HUES48 (cell line): ENCODE measurements around the gene CALY.
"Not testable (repeated sequence)": the region's sequence is repeated elsewhere in the genome, so short reads cannot be mapped to it uniquely, and the experiment has no call there.

ENCODE experiments used
- H3K27ac ChIP-seq: one replicate; pipeline ENCODE4 v1.7.0; 2013; ENCODE audit warnings: low read depth, low read length, inconsistent platforms
- H3K27me3 ChIP-seq: 2 replicates; pipeline ENCODE4 v1.6.1; 2013; ENCODE audit warnings: mild to moderate bottlenecking, low read length; ENCODE audit not compliant: control insufficient read depth, insufficient read depth
- H3K36me3 ChIP-seq: 2 replicates; pipeline ENCODE4 v1.6.1; 2013; ENCODE audit warnings: low read length; ENCODE audit not compliant: control insufficient read depth, insufficient read depth
- H3K4me1 ChIP-seq: 2 replicates; pipeline ENCODE4 v1.6.1; 2013; ENCODE audit warnings: mild to moderate bottlenecking, low read length; ENCODE audit not compliant: control insufficient read depth, insufficient read depth
- H3K4me3 ChIP-seq: 2 replicates; pipeline ENCODE4 v1.5.1; 2013; ENCODE audit warnings: mild to moderate bottlenecking, low read depth, low read length
- H3K9ac ChIP-seq: 2 replicates; pipeline ENCODE4 v1.6.1; 2013; ENCODE audit warnings: mild to moderate bottlenecking, low read depth, low read length, moderate library complexity
- H3K9me3 ChIP-seq: 2 replicates; pipeline ENCODE4 v1.6.1; 2013; ENCODE audit warnings: low read length; ENCODE audit not compliant: control insufficient read depth, insufficient read depth

The CALY gene

GRCh38 chr10:133327651-133328357, 8.9 kb downstream of the CALY start:
- no peak overlapping the region for H3K9ac ChIP-seq
- no peak overlapping the region for H3K27ac ChIP-seq
- no peaks in the 10 kb centered on the region for H3K9me3 ChIP-seq
- H3K4me3 ChIP-seq = no peak overlapping the region
- peaks cover 75% of the 10 kb centered on the region for H3K27me3 ChIP-seq
- no peaks in the 10 kb centered on the region for H3K36me3 ChIP-seq
- peaks cover 15% of the 10 kb centered on the region for H3K4me1 ChIP-seq

- peaks cover 15% of the 10 kb centered on the region for H3K4me1 ChIP-seq
- H3K36me3 ChIP-seq = no peaks in the 10 kb centered on the region
- H3K9me3 ChIP-seq = no peaks in the 10 kb centered on the region
- no peak overlapping the region for H3K27ac ChIP-seq
- H3K27me3 ChIP-seq = peaks cover 67% of the 10 kb centered on the region
- no peak overlapping the region for H3K9ac ChIP-seq
- H3K4me3 ChIP-seq = no peak overlapping the region
Observed at GRCh38 chr10:133326745-133327650, 9.7 kb downstream of the CALY start.

- Histone ChIP-seq H3K9ac (no peak overlapping the region), H3K4me1 (peaks cover 15% of the 10 kb centered on the region), H3K27me3 (peaks cover 59% of the 10 kb centered on the region), H3K27ac (no peak overlapping the region), H3K36me3 (no peaks in the 10 kb centered on the region), H3K9me3 (no peaks in the 10 kb centered on the region), H3K4me3 (peak overlapping the region; percentile 60)
Observed at GRCh38 chr10:133326223-133326551, 10.5 kb downstream of the CALY start.

DNA sequence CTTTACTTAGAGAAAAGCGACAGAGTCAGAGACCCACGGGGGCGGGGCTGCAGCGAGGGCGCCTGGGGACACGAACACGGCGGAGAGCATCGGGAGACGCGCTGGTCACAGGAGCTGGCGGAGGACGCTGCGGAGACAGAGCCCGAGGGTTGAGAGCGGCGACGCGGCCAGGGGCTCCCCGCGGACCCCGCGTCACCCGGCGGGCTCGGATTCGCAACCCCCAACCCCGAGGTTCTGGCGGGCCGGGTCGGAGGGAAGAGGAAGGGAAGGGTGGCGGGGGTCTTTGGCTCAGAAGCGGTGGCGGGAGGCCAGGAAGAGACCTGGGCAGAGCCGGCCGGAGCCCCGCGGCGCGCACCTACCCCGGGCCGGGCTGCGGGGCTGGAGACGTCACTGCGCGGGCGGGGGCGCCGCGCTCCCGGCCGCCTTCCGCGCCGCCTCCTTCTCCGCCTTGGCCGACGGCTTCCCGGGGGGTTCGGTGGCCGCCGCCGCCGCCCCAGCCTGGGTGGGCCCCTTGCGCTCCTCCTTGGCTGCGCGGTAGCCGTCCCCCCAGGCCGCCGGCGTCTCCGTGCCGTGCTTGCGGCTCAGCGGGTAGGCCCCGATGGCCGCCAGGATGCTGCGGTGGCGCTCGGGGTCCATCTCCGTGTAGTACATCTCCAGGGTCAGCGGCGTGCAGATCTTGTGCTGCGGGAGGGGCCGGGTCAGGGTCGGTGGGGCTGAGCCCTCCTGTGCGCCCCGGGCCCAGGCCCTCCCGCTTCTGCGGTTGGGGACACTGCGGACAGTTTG, 11.1 kb downstream of the CALY start:
- Histone ChIP-seq H3K27me3 (peaks cover 54% of the 10 kb centered on the region), H3K9ac (no peak overlapping the region), H3K4me1 (peaks cover 15% of the 10 kb centered on the region), H3K9me3 (no peaks in the 10 kb centered on the region), H3K27ac (no peak overlapping the region), H3K4me3 (peak overlapping the region; percentile 60), H3K36me3 (no peaks in the 10 kb centered on the region)

- peak overlapping the region; percentile 60 for H3K4me3 ChIP-seq
- H3K9ac ChIP-seq = no peak overlapping the region
- no peaks in the 10 kb centered on the region for H3K9me3 ChIP-seq
- no peak overlapping the region for H3K27ac ChIP-seq
- H3K36me3 ChIP-seq = no peaks in the 10 kb centered on the region
- H3K4me1 ChIP-seq = peaks cover 15% of the 10 kb centered on the region
- H3K27me3 ChIP-seq = peaks cover 51% of the 10 kb centered on the region
Observed at GRCh38 chr10:133324857-133325260, 11.8 kb downstream of the CALY start.

DNA sequence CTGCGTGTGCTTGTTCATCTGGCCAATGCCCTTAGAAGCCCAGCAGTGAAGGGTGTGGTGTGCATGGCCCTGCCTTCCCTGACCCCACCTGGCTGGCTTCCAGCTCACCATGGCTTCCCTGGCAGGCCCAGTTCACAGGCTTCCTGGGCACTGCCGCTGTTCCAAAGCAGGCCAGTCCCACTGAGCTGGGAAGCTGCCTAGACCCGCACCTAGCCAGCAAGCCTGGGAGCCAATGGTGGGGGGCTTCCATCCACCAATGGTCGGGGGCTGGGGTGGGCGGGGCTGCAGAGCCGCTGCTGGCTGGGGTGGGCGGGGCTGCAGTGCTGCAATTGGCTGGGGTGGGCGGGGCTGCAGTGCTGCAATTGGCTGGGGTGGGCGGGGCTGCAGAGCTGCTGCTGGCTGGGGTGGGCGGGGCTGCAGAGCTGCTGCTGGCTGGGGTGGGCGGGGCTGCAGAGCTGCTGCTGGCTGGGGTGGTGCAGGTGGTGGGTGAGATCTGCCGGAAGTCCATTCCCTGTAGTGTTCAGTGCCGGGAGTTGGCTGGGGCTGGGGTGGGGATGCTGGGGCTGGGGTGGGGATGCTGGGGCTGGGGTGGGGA, 12.4 kb downstream of the CALY start:
- H3K36me3 ChIP-seq = no peaks in the 10 kb centered on the region
- H3K27ac ChIP-seq = no peak overlapping the region
- H3K9me3 ChIP-seq = no peaks in the 10 kb centered on the region
- peaks cover 11% of the 10 kb centered on the region for H3K4me1 ChIP-seq
- H3K9ac ChIP-seq = no peak overlapping the region
- no peak overlapping the region for H3K4me3 ChIP-seq
- H3K27me3 ChIP-seq = peaks cover 50% of the 10 kb centered on the region

GRCh38 chr10:133322064-133322709, 14.5 kb downstream of the CALY start:
- not testable (repeated sequence) for H3K36me3 ChIP-seq, H3K4me3 ChIP-seq, H3K27ac ChIP-seq, H3K9me3 ChIP-seq, H3K4me1 ChIP-seq, H3K9ac ChIP-seq
- peaks cover 34% of the 10 kb centered on the region for H3K27me3 ChIP-seq

DNA sequence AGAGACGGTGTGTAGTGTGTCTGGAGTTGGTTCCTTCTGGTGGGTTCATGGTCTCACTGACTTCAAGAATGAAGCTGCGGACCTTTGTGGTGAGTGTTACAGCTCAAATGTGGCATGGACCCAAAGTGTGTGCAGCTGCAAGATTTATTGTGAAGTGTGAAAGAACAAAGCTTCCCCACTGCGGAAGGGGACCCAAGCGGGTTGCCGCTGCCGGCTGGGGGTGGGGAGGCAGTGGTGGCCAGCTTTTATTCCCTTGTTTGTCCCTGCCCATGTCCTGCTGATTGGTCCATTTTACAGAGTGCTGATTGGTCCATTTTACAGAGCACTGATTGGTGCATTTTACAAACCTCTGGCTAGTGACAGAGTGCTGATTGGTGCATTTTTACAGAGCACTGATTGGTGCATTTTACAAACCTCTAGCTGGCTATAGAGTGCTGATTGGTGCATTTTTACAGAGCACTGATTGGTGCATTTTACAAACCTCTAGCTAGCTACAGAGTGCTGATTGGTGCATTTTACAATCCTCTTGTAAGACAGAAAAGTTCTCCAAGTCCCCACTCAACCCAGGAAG, 15.8 kb downstream of the CALY start:
- H3K9ac ChIP-seq, H3K4me3 ChIP-seq, H3K27ac ChIP-seq, H3K4me1 ChIP-seq, H3K9me3 ChIP-seq, H3K36me3 ChIP-seq: not testable (repeated sequence)
- H3K27me3 ChIP-seq = peaks cover 21% of the 10 kb centered on the region

- Histone ChIP-seq H3K9ac (peak overlapping the region; percentile 56; the same call in 1 of the 2 replicates), H3K4me1 (no peaks in the 10 kb centered on the region), H3K27ac (no peak overlapping the region), H3K9me3 (no peaks in the 10 kb centered on the region), H3K36me3 (no peaks in the 10 kb centered on the region), H3K4me3 (peak overlapping the region; percentile 72), H3K27me3 (peaks cover 9% of the 10 kb centered on the region)
Observed at GRCh38 chr10:133318494-133319127, 18.1 kb downstream of the CALY start.

DNA sequence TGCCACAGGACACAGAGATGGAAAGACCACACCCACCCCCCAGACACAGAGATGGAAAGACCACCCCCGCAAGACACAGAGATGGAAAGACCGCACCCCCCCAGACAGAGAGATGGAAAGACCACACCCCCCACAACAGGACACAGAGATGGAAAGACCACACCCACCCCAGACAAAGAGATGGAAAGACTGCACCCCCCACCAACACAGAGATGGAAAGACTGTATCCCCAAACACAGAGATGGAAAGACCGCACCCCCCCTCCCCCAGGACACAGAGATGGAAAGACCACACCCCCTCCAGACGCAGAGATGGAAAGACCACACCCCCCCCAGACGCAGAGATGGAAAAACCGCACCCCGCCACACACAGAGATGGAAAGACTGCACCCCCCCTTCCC, 20.0 kb downstream of the CALY start:
- Histone ChIP-seq H3K27me3 (peaks cover 9% of the 10 kb centered on the region), H3K9ac (no peak overlapping the region), H3K9me3 (no peaks in the 10 kb centered on the region), H3K4me3 (no peak overlapping the region), H3K36me3 (peaks cover 10% of the 10 kb centered on the region), H3K4me1 (no peaks in the 10 kb centered on the region), H3K27ac (no peak overlapping the region)
